ENCODE data around the gene DGUOK. TPM values are rescaled to one million over a fixed set of nuclear protein-coding genes. Genes with fewer than 3 reads are reported as not detected.

DGUOK gene
- total RNA-seq, 2 donors from 2014 or later = 55.0 to 56.3 TPM

DNA sequence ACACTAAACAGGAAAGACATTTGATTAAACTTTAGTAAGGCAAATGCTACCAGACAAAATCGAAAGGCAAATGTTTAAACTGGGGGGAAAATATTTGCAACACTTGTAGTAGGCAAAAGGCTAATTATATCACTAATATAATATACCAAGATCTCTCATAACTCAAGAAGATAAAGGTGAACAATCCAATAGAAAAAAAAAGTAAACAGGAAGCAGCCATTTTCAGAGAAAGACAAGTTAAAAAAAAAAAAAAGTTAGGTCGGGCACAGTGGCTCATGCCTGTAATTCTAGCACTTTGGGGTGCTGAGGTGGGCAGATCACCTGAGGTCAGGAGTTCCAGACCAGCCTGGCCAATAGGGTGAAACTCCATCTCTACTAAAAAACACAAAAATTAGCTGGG is 38.3 kb upstream of the DGUOK start:
- Histone ChIP-seq H3K4me3 (no peak overlapping the region), H3K9me3 (no peaks in the 10 kb centered on the region), H3K27me3 (no peaks in the 10 kb centered on the region), H3K27ac (no peak overlapping the region), H3K36me3 (no peaks in the 10 kb centered on the region), H3K4me1 (no peaks in the 10 kb centered on the region), H3K9ac (ENCODE audit: low read depth in 2 of 2, low read length in 2 of 2) (no peak overlapping the region)
- no peak for DNase-seq
- intact Hi-C loops (cut with DNase I) = no loop called here
- TF ChIP-seq, protein P1, sequence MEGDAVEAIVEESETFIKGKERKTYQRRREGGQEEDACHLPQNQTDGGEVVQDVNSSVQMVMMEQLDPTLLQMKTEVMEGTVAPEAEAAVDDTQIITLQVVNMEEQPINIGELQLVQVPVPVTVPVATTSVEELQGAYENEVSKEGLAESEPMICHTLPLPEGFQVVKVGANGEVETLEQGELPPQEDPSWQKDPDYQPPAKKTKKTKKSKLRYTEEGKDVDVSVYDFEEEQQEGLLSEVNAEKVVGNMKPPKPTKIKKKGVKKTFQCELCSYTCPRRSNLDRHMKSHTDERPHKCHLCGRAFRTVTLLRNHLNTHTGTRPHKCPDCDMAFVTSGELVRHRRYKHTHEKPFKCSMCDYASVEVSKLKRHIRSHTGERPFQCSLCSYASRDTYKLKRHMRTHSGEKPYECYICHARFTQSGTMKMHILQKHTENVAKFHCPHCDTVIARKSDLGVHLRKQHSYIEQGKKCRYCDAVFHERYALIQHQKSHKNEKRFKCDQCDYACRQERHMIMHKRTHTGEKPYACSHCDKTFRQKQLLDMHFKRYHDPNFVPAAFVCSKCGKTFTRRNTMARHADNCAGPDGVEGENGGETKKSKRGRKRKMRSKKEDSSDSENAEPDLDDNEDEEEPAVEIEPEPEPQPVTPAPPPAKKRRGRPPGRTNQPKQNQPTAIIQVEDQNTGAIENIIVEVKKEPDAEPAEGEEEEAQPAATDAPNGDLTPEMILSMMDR (IDR thresholded peaks at IDR 0.05) = no peak

DNA sequence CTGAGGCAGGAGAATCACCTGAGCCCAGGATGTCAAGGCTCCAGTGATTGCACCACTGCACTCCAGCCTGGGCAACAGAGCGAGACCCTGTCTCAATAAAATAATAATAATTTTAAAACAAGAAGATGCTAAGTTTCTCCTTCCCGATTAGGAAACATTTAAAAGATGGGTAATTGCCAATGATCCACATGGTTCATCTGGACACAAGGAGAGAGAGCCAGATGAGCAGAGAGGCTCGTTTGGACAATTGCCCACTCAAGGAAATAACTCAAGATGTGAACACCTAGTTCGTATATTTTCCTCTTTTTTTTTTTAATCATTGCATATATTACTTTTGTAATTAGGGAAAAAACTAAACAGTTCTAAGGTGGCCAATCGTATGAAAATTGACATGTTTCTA is 37.5 kb upstream of the DGUOK start:
- Histone ChIP-seq H3K27me3 (no peaks in the 10 kb centered on the region), H3K9ac (ENCODE audit: low read depth in 2 of 2, low read length in 2 of 2) (no peak overlapping the region), H3K4me3 (no peak overlapping the region), H3K27ac (no peak overlapping the region), H3K4me1 (no peaks in the 10 kb centered on the region), H3K36me3 (no peaks in the 10 kb centered on the region), H3K9me3 (no peaks in the 10 kb centered on the region)
- intact Hi-C loops (cut with DNase I) = no loop called here
- TF ChIP-seq, protein P1 (IDR thresholded peaks at IDR 0.05) = no peak
- DNase-seq = no peak

DNA sequence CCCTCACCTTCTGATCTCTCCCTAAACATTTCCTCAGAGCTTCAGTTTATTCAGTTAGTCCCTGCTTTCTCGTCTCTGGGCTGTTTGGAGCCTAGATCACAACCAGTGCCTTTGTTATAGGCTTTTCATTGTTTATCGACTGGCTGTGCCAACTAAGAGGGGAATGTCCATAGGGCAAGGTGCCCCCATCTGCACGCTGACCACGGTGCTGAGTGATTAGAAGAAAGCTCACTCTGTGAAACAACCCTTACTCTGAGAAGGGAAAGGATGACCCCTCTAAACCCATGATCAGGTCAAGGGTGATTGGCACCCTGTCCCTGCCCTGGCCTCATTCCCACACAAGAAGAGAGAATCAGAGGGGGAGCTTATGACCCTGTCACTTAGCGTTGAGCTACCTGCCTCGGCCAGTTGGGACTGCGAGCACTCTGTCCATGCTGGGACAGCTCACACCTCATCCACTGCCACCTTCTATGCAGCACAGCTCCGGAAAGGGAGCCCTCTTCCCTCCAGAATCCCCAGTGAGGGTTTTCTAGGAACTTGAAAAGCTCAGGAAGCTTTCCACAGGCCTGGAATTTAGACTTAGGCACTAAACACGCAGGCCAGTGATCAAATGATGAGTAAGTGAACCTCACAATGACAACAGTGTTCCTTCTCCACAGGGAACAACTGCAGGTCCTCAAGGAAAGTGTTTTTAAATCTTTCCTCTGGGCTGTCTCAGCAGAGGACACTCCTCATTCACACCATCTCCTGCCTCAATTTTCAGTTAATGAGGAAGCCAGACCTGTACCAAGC is 36.2 kb upstream of the DGUOK start:
- no peak overlapping the region for H3K9ac ChIP-seq (ENCODE audit: low read depth in 2 of 2, low read length in 2 of 2)
- no peaks in the 10 kb centered on the region for H3K36me3 ChIP-seq
- no peaks in the 10 kb centered on the region for H3K27me3 ChIP-seq
- no peak overlapping the region for H3K27ac ChIP-seq
- H3K9me3 ChIP-seq = no peaks in the 10 kb centered on the region
- no peak for DNase-seq
- H3K4me1 ChIP-seq = no peaks in the 10 kb centered on the region
- H3K4me3 ChIP-seq = no peak overlapping the region
- TF ChIP-seq, protein P1 (IDR thresholded peaks at IDR 0.05) = no peak
- intact Hi-C loops (cut with DNase I) = no loop called here

DNA sequence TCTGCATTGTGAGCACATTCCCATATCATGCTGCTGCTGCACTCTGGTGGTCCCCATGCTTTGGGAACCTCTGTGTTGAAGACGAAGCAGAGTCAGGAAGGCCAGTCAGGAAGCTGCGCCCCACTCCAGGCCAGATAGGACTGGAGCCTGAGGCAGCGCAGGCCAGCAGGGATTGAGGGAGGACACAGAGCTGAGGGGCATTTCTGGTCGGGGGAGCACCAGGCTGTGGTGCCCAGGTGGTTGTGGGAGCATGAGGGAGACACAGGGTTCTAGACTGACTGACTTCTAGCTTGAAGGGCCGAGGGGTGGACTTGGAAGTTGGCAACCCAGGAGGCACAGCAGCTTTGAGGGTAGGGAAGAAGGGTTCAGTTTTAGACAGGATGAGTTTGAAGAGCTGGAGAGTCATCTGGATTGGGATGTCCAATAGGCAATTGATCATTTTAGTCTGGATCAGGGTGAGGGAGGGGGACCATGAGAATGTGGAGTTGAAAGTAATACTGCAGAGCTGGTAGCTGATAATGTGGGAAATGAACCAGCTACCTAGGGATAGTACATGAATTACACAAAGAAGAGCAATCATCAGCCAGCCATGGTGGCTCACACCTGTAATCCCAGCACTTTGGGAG is 35.3 kb upstream of the DGUOK start:
- H3K27me3 ChIP-seq = no peaks in the 10 kb centered on the region
- peak overlapping the region; percentile 50 for H3K27ac ChIP-seq
- intact Hi-C loops (cut with DNase I) = no loop called here
- H3K9me3 ChIP-seq = no peaks in the 10 kb centered on the region
- no peak for DNase-seq
- no peak overlapping the region for H3K4me3 ChIP-seq
- H3K4me1 ChIP-seq = no peaks in the 10 kb centered on the region
- TF ChIP-seq, protein P1 (IDR thresholded peaks at IDR 0.05) = no peak
- H3K9ac ChIP-seq (ENCODE audit: low read depth in 2 of 2, low read length in 2 of 2) = no peak overlapping the region
- H3K36me3 ChIP-seq = no peaks in the 10 kb centered on the region

DNA sequence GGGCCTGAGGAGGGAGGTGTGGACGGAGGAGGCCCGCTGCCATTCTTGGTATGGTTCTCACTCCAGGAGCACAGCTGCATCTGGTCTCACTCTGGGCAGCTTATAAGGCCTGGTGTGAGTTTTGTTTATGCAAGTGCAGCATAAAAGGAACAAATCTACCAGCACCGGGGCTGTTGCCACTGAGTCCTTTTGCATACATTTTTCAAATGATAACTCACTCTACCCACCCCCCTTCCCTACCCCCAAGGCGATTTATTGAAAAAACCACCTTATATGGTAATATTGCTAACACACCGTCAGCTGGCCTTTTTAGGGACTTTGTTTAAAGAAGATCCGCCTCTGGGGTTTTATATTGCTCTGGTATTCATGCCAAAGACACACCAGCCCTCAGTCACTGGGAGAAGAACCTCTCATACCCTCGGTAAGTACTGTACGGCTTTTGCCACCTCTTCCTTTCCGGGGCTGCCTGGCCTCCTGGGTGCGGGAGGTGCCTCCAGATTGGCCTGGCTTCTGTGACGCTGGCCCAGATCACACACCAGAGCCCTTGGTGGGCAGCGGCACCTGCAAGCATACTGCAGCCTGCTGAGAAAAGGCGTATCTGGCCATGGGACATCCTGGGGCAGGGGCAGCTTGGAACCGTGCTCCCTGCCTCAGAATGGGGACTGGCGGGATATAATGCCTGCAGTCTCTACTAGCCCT is 33.9 kb upstream of the DGUOK start, which contains the start of gene ACTG2:
Gene ACTG2 (plus strand): TSS at position 378 of the 699 bp plus-strand sequence. CDS start 8,304 bp downstream, outside the sequence.
- no peak for DNase-seq
- H3K4me1 ChIP-seq = no peaks in the 10 kb centered on the region
- peak within 1 kb of the TSS; percentile 60 for H3K27ac ChIP-seq

More for the DNA sequence above, 33.9 kb upstream of the DGUOK start, which contains the start of gene ACTG2:
- intact Hi-C loops (cut with DNase I) = no loop called here
- TF ChIP-seq, protein P1 (IDR thresholded peaks at IDR 0.05) = no peak
- no peaks in the 10 kb centered on the region for H3K36me3 ChIP-seq
- no peaks in the 10 kb centered on the region for H3K9me3 ChIP-seq
- no peaks in the 10 kb centered on the region for H3K27me3 ChIP-seq
- peak within 1 kb of the TSS; percentile 47 to 61 for H3K9ac ChIP-seq (ENCODE audit: low read depth in 2 of 2, low read length in 2 of 2)
- H3K4me3 ChIP-seq = peak within 1 kb of the TSS; percentile 28
